Neuronal stem cell (in vitro differentiated cells): Measurements from ENCODE around the gene SCN5A.
A peak's percentile ranks its signal among the peaks of the same experiment; 100 is the strongest.
"Not testable (repeated sequence)": the region's sequence is repeated elsewhere in the genome, so short reads cannot be mapped to it uniquely, and the experiment has no call there.

Experiments
- DNase-seq: peaks from one replicate; pipeline ENCODE4 v3.0.0-alpha.2; 2013; ENCODE audit warnings: low spot score
- H2AFZ ChIP-seq: one replicate; pipeline ENCODE4 v1.6.1; 2013; ENCODE audit warnings: mild to moderate bottlenecking, low read length, inconsistent platforms
- H2AK5ac ChIP-seq: 2 replicates; pipeline ENCODE4 v1.6.1; 2013; ENCODE audit warnings: low read depth, mild to moderate bottlenecking, inconsistent platforms, low read length, moderate library complexity, mixed read lengths
- H2BK120ac ChIP-seq: 2 replicates; pipeline ENCODE4 v1.6.1; 2013; ENCODE audit warnings: low read depth, mild to moderate bottlenecking, inconsistent platforms, low read length, moderate library complexity, mixed read lengths
- H2BK12ac ChIP-seq: one replicate; pipeline ENCODE4 v1.6.1; 2013; ENCODE audit warnings: low read length, inconsistent platforms
- H2BK15ac ChIP-seq: 2 replicates; pipeline ENCODE4 v1.6.1; 2013; ENCODE audit warnings: mild to moderate bottlenecking, low read length, inconsistent platforms, mixed read lengths
- H2BK5ac ChIP-seq: one replicate; pipeline ENCODE4 v1.6.1; 2013; ENCODE audit warnings: inconsistent platforms, mild to moderate bottlenecking, low read length, moderate library complexity
- H3K14ac ChIP-seq: one replicate; pipeline ENCODE4 v1.6.1; 2013; ENCODE audit warnings: low read length, inconsistent platforms
- H3K18ac ChIP-seq: 2 replicates; pipeline ENCODE4 v1.6.1; 2013; ENCODE audit warnings: low read length, inconsistent platforms
- H3K23ac ChIP-seq: 2 replicates; pipeline ENCODE4 v1.6.1; 2013; ENCODE audit warnings: low read depth, mild to moderate bottlenecking, mixed read lengths, low read length, inconsistent platforms; ENCODE audit not compliant: poor library complexity
- H3K27ac ChIP-seq: replicated peaks from 3 replicates; pipeline ENCODE4 v1.5.1; 2013; ENCODE audit warnings: low read length, inconsistent platforms
- H3K27me3 ChIP-seq, 3 experiments: 2 replicates each; pipeline ENCODE4 v1.6.1; 2013; ENCODE audit warnings: low read length in 3 of 3, mild to moderate bottlenecking in 2 of 3, inconsistent platforms in 1 of 3, low read depth in 1 of 3, mixed read lengths in 1 of 3, moderate library complexity in 1 of 3; ENCODE audit not compliant: control insufficient read depth in 3 of 3, insufficient read depth in 3 of 3
- H3K36me3 ChIP-seq, 2 donors: replicated peaks in 1 of 2; 2 replicates each; pipeline ENCODE4 v1.6.1; 2013; ENCODE audit warnings: low read length in 2 of 2; ENCODE audit not compliant: control insufficient read depth in 2 of 2, insufficient read depth in 2 of 2
- H3K4ac ChIP-seq: 2 replicates; pipeline ENCODE4 v1.6.1; 2013; ENCODE audit warnings: inconsistent platforms, mild to moderate bottlenecking, low read length, moderate library complexity
- H3K4me1 ChIP-seq, 2 donors: 1 replicate in 1 of 2; 2 replicates in 1 of 2; pipeline ENCODE4 v1.6.1; 2013; ENCODE audit warnings: low read length in 2 of 2, low read depth in 1 of 2; ENCODE audit not compliant: control insufficient read depth in 2 of 2, insufficient read depth in 1 of 2
- H3K4me2 ChIP-seq: one replicate; pipeline ENCODE4 v1.6.1; 2013; ENCODE audit warnings: mild to moderate bottlenecking, low read length, inconsistent platforms; ENCODE audit not compliant: insufficient read depth, poor library complexity, severe bottlenecking
- H3K4me3 ChIP-seq, 2 donors: 2 replicates each; pipeline ENCODE4 v1.5.1; 2013; ENCODE audit warnings: low read length in 2 of 2, mild to moderate bottlenecking in 2 of 2, inconsistent platforms in 1 of 2, moderate library complexity in 1 of 2
- H3K79me1 ChIP-seq: one replicate; pipeline ENCODE4 v1.6.1; 2013; ENCODE audit warnings: low read depth, mild to moderate bottlenecking, inconsistent platforms, low read length, moderate library complexity
- H3K9ac ChIP-seq: one replicate; pipeline ENCODE4 v1.6.1; 2013; ENCODE audit warnings: mild to moderate bottlenecking, low read depth, low read length, inconsistent platforms; ENCODE audit not compliant: poor library complexity
- H3K9me3 ChIP-seq, 2 donors: replicated peaks in 1 of 2; 2 replicates each; pipeline versions ENCODE3 to v1.6.1; 2013; ENCODE audit warnings: low read length in 2 of 2, mild to moderate bottlenecking in 2 of 2, inconsistent platforms in 1 of 2, low read depth in 1 of 2, mixed read lengths in 1 of 2, moderate library complexity in 1 of 2; ENCODE audit not compliant: control insufficient read depth in 2 of 2, insufficient read depth in 1 of 2
- H4K8ac ChIP-seq: one replicate; pipeline ENCODE4 v1.6.1; 2013; ENCODE audit warnings: low read depth, mild to moderate bottlenecking, inconsistent platforms, low read length, moderate library complexity
- H4K91ac ChIP-seq: one replicate; pipeline ENCODE4 v1.6.1; 2013; ENCODE audit warnings: low read length, low read depth, mild to moderate bottlenecking, inconsistent platforms; ENCODE audit not compliant: poor library complexity
- WGBS, 2 donors: extraction: QIAGEN DNeasy Blood & Tissue Kit; methylation state at CpG; one replicate each; pipeline ENCODE4 v1.1.7; 2013; ENCODE audit warnings: missing lambda C conversion rate in 2 of 2, mixed read lengths in 1 of 2; ENCODE audit not compliant: insufficient read length in 2 of 2, insufficient replicate concordance in 1 of 2; ENCODE audit errors: extremely low coverage in 2 of 2; 5-methylcytosine and 5-hydroxymethylcytosine counted together

The SCN5A gene

DNA sequence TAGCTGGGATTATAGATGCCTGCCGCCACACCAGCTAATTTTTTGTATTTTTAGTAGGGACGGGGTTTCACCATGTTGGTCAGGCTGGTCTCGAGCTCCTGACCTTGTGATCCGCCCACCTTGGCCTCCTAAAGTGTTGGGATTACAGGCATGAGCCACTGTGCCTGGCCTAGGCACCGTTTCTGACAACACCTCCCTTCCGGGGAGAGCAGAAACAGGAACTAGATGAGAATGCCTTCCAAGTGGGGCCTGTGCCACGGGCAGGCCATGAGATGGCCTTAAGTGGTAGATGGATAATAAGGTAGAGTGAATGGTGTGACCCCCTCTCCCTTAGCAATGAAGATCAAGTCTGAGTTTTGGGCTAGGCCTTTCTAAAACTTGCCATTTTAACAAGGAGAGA is 82.7 kb downstream of the SCN5A start:
- H2BK12ac ChIP-seq, H2AK5ac ChIP-seq, H4K8ac ChIP-seq, H3K4ac ChIP-seq, H2BK120ac ChIP-seq, H4K91ac ChIP-seq, H3K4me1 ChIP-seq, H3K18ac ChIP-seq, H3K9ac ChIP-seq, H3K14ac ChIP-seq, DNase-seq, H3K27me3 ChIP-seq, H3K27ac ChIP-seq, H2AFZ ChIP-seq, H3K79me1 ChIP-seq, H3K9me3 ChIP-seq, H3K36me3 ChIP-seq, H3K4me2 ChIP-seq, H2BK5ac ChIP-seq, H2BK15ac ChIP-seq, H3K4me3 ChIP-seq, H3K23ac ChIP-seq: not testable (repeated sequence)
- WGBS, 2 donors, result no CpG with 5 or more reads among the region's 7 CpGs

- no peak overlapping the region for H2BK120ac ChIP-seq
- no peaks in the 10 kb centered on the region for H3K79me1 ChIP-seq
- H2AFZ ChIP-seq, result no peak overlapping the region
- no peak overlapping the region for H4K91ac ChIP-seq
- H3K27me3 ChIP-seq, result peaks cover 0 to 10% (median 0%) of the 10 kb centered on the region in 3 experiments
- no peak overlapping the region for H3K14ac ChIP-seq
- H3K9ac ChIP-seq, result no peak overlapping the region
- peaks cover 0 to 2% of the 10 kb centered on the region in 2 donors for H3K9me3 ChIP-seq
- no peaks in the 10 kb centered on the region for H3K36me3 ChIP-seq
- no peak overlapping the region for H3K4me2 ChIP-seq
- no peak overlapping the region for H4K8ac ChIP-seq
- no CpG with 5 or more reads among the region's 13 CpGs for WGBS, 2 donors
- no peak for DNase-seq
- no peak overlapping the region for H3K27ac ChIP-seq
- peak overlapping the region; percentile 80 for H3K23ac ChIP-seq
- H2AK5ac ChIP-seq, result peak overlapping the region; percentile 8
- no peak overlapping the region for H2BK12ac ChIP-seq
- H3K4me3 ChIP-seq, result no peak overlapping the region
- H2BK15ac ChIP-seq, result no peak overlapping the region
- no peak overlapping the region for H2BK5ac ChIP-seq
- no peak overlapping the region for H3K18ac ChIP-seq
- no peak overlapping the region for H3K4ac ChIP-seq
- no peaks in the 10 kb centered on the region for H3K4me1 ChIP-seq
These were observed 83.3 kb downstream of the SCN5A start for GRCh38 chr3:38566215-38566528.

DNA sequence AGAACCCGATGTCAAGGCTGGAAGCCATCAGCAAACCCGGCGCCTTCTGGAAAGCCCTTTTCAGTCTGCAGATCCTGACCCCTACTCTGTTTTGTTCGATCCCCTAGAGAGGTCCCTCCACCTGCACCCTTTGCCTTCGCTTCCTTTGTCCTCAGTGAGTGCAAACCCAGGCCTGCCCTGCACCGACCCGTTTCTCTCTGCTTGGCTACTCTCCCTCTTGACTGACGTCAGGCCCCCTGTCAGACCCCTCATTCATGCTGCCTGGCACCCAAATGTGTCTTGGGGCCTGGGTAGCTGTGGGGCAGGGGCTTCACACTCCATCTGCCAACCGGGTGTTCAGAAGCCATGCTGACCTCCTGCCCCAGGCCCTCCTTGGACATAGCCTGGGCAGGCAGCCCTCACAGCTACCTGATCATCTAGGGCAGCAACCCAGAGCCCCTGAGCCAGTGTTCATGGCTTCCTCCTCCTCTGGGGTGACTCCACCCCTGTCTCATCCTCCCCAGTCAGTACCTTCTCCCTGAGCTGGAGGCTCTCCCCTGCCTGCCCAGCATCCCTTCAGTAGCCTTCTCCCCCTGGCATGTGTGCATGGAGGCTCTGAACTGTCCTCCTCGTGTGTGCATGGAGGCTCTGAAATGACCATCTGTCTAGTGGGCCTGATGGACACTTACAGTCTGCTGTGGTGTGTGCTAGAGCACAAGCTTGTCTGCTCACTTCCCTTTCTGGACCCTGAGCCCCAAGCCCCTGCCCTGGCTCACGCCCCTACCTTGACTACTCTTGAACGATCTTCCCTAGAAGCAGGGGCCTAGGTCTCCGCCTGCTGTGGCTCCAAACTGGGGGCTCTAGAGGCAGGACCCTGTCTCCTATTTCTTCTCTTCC is 83.9 kb downstream of the SCN5A start:
- Histone ChIP-seq H4K8ac (peak overlapping the region; percentile 17), H3K4me2 (no peak overlapping the region), H3K14ac (no peak overlapping the region), H2BK120ac (no peak overlapping the region), H3K36me3 (no peaks in the 10 kb centered on the region), H2BK15ac (no peak overlapping the region), H2AK5ac (peak overlapping the region; percentile 8), H3K4me1 (no peaks in the 10 kb centered on the region), H3K4me3 (no peak overlapping the region), H2BK12ac (no peak overlapping the region), H3K9me3 (peaks cover 0 to 2% of the 10 kb centered on the region in 2 donors), H3K9ac (peak overlapping the region; percentile 27), H2BK5ac (peak overlapping the region; percentile 49), H3K23ac (peak overlapping the region; percentile 80), H3K27me3 (peaks cover 0 to 15% (median 0%) of the 10 kb centered on the region in 3 experiments), H3K18ac (peak overlapping the region; percentile 52), H3K27ac (no peak overlapping the region), H3K4ac (no peak overlapping the region), H3K79me1 (no peaks in the 10 kb centered on the region), H2AFZ (no peak overlapping the region), H4K91ac (no peak overlapping the region)
- WGBS, 2 donors, result no CpG with 5 or more reads among the region's 13 CpGs
- no peak for DNase-seq

- Histone ChIP-seq H3K36me3 (no peaks in the 10 kb centered on the region), H2BK5ac (no peak overlapping the region), H3K4me1 (no peaks in the 10 kb centered on the region), H4K8ac (no peak overlapping the region), H3K27me3 (peaks cover 0 to 15% (median 0%) of the 10 kb centered on the region in 3 experiments), H3K9ac (peak overlapping the region; percentile 27), H3K4me2 (no peak overlapping the region), H3K23ac (no peak overlapping the region), H3K4me3 (no peak overlapping the region), H3K18ac (no peak overlapping the region), H4K91ac (no peak overlapping the region), H3K4ac (no peak overlapping the region), H2BK15ac (no peak overlapping the region), H3K27ac (no peak overlapping the region), H3K79me1 (no peaks in the 10 kb centered on the region), H2AFZ (no peak overlapping the region), H2BK12ac (no peak overlapping the region), H3K14ac (no peak overlapping the region), H3K9me3 (peaks cover 0 to 3% of the 10 kb centered on the region in 2 donors), H2BK120ac (no peak overlapping the region), H2AK5ac (no peak overlapping the region)
- WGBS, 2 donors, result no CpG with 5 or more reads among the region's 6 CpGs
- DNase-seq, result no peak
These were observed 84.7 kb downstream of the SCN5A start for GRCh38 chr3:38564631-38565338.
